ENCODE results near the gene PHKB. TPM values are rescaled to one million over a fixed set of nuclear protein-coding genes. Genes with fewer than 3 reads are reported as not detected.

Gene PHKB
- total RNA-seq, 4 donors from 2014 or later, result 74.1 to 126 (median 101) TPM

DNA sequence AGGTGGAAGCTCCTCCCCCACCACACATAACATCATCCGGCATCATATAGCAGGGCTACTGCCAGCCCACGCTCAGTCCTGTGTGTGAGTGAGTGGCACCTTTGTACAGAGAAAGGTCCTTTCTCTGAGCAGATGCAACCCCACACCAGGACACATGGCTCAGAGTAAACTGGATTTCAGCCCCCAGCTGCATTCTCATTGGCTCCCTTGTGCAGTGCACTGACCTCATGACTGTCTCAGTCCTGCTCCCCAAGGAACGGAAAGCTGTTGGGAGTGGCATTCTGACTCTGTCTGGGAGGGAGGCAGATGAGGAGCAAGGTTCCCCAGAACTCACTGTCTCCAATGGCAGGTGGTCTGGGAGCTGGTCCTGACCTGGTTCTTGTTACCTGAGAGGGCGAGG is 244.1 kb downstream of the PHKB start:
- in situ Hi-C loops (cut with MboI; ENCODE audit: low pct_ligation_motif_present in 1 of 4, low pct_unique_long_range_greater_than_20kb in 1 of 4, low sequenced_read_pairs in 3 of 4), result no loop called here
- Histone ChIP-seq H3K27me3 (no peaks in the 10 kb centered on the region), H3K9me3 (no peaks in the 10 kb centered on the region), H3K4me3 (no peak overlapping the region), H3K4me1 (no peaks in the 10 kb centered on the region), H3K27ac (no peak overlapping the region), H3K36me3 (no peaks in the 10 kb centered on the region)
- intact Hi-C loops (cut with DNase I; ENCODE audit: low total_unique reads), result no loop called here
- WGBS, 2 donors (ENCODE audit: low coverage in 1 of 2), result 88% methylated on average over 4 of the region's 4 CpGs; no CpG with 5 or more reads in 1 of the 2 donors
- DNase-seq, result no peak
- TF ChIP-seq, protein P1, sequence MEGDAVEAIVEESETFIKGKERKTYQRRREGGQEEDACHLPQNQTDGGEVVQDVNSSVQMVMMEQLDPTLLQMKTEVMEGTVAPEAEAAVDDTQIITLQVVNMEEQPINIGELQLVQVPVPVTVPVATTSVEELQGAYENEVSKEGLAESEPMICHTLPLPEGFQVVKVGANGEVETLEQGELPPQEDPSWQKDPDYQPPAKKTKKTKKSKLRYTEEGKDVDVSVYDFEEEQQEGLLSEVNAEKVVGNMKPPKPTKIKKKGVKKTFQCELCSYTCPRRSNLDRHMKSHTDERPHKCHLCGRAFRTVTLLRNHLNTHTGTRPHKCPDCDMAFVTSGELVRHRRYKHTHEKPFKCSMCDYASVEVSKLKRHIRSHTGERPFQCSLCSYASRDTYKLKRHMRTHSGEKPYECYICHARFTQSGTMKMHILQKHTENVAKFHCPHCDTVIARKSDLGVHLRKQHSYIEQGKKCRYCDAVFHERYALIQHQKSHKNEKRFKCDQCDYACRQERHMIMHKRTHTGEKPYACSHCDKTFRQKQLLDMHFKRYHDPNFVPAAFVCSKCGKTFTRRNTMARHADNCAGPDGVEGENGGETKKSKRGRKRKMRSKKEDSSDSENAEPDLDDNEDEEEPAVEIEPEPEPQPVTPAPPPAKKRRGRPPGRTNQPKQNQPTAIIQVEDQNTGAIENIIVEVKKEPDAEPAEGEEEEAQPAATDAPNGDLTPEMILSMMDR (IDR thresholded peaks at IDR 0.05), result no peak
- TF ChIP-seq EP300 (IDR thresholded peaks at IDR 0.05; ENCODE audit: low read depth) (no peak), POLR2A (IDR thresholded peaks at IDR 0.05) (no peak), POLR2AphosphoS5 (IDR thresholded peaks at IDR 0.05) (no peak)

DNA sequence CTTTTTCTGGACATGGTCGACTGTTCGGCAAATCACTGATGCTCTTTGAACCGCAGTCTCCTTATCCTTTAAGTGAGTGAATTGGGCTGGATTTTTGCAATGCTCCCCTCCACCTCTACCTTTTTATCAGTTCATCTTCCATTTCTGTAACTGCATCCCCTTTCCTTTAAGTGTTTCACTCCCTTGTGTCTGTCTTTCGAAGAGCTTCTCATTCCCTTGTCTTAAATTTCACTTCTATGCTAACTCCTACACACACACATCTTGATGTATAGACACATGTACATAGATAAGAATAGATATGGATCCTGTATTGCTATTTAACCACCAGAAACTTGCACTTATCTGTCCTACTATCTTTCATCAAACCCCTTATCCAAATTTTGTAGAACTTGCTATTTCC is 250.7 kb downstream of the PHKB start:
- H3K36me3 ChIP-seq, result no peaks in the 10 kb centered on the region
- DNase-seq, result no peak
- no peaks in the 10 kb centered on the region for H3K4me1 ChIP-seq
- no peaks in the 10 kb centered on the region for H3K27me3 ChIP-seq
- H3K27ac ChIP-seq, result no peak overlapping the region
- in situ Hi-C loops (cut with MboI; ENCODE audit: low pct_ligation_motif_present in 1 of 4, low pct_unique_long_range_greater_than_20kb in 1 of 4, low sequenced_read_pairs in 3 of 4) (no loop called here), intact Hi-C loops (cut with DNase I; ENCODE audit: low total_unique reads) (no loop called here)
- no peaks in the 10 kb centered on the region for H3K9me3 ChIP-seq
- H3K4me3 ChIP-seq, result no peak overlapping the region
- 94 to 97% methylated on average over 4 of the region's 4 CpGs for WGBS, 2 donors (ENCODE audit: low coverage in 1 of 2)
- TF ChIP-seq POLR2A (IDR thresholded peaks at IDR 0.05) (no peak), EP300 (IDR thresholded peaks at IDR 0.05; ENCODE audit: low read depth) (no peak), POLR2AphosphoS5 (IDR thresholded peaks at IDR 0.05) (no peak)
- TF ChIP-seq, protein P1 (IDR thresholded peaks at IDR 0.05), result no peak

DNA sequence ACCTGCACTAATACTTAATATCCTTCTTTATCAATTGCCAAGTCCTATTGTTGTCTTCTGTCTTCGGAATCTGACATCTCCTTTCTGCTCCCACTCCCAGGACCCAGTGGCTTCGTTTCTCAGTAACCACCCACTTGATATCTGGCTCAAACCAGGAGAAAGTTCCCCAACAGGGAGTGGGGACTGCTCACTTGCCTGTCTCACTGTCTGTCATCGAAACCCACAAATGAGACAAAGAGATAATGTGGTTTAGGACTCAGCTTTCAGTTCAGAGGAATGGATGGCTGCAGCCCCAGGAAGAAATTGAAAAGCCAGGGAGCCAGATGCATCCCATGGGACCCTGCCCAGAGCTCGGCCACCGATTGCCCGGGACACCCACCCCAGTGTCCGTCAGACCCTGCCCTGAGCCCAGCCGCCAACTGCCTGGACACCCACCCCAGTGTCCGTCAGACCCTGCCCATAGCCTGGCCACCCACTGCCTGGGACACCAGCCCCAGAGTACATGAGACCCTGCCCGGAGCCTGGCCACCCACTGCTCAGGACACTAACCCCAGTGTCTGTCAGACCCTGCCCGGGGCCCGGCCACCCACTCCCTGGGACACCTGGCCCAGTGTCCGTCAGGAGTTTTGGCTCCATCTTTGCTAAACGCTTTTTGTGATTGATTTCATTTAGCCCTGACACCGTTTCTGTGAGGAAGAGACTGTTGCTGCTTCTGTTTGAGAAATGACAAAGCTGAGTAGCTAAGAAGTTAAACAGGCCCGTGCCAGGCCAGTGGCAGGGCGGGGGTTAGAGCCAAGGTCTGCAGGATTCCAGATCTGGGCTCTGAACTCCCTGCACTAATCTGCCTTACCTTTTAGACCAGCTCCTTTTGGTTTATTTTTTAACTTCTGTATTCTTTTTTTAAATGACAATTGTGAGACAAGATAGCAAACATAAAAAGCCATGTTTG is 251.4 kb downstream of the PHKB start:
- no peak for DNase-seq
- H3K27me3 ChIP-seq, result no peaks in the 10 kb centered on the region
- no peak overlapping the region for H3K4me3 ChIP-seq
- H3K27ac ChIP-seq, result no peak overlapping the region
- TF ChIP-seq EP300 (IDR thresholded peaks at IDR 0.05; ENCODE audit: low read depth), result no peak
- H3K4me1 ChIP-seq, result no peaks in the 10 kb centered on the region
- WGBS, 2 donors (ENCODE audit: low coverage in 1 of 2), result 51 to 63% methylated on average over 6 to 15 of the region's 17 CpGs
- in situ Hi-C loops (cut with MboI; ENCODE audit: low pct_ligation_motif_present in 1 of 4, low pct_unique_long_range_greater_than_20kb in 1 of 4, low sequenced_read_pairs in 3 of 4) (no loop called here), intact Hi-C loops (cut with DNase I; ENCODE audit: low total_unique reads) (no loop called here)
- H3K36me3 ChIP-seq, result no peaks in the 10 kb centered on the region
- H3K9me3 ChIP-seq, result no peaks in the 10 kb centered on the region

DNA sequence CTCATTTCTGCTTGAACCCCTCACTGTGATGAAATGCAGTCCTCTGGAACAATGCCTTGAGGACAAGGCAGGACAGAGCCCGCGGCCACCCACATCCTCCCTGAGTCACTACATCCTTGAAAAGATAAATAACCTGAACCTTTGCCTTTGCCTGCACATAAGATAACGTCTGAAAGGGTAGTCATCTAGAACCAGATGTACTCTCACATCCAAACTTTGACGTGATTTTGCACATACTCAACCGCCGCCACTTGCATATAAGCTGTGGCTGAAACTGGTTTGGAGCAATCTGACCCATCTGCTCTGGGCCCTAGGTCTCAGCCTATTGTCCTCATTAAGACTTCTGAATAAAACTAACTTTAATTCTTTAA is 252.1 kb downstream of the PHKB start:
- Histone ChIP-seq H3K36me3 (no peaks in the 10 kb centered on the region), H3K9me3 (no peaks in the 10 kb centered on the region), H3K4me1 (no peaks in the 10 kb centered on the region), H3K27ac (no peak overlapping the region), H3K4me3 (no peak overlapping the region), H3K27me3 (no peaks in the 10 kb centered on the region)
- DNase-seq, result no peak
- in situ Hi-C loops (cut with MboI; ENCODE audit: low pct_ligation_motif_present in 1 of 4, low pct_unique_long_range_greater_than_20kb in 1 of 4, low sequenced_read_pairs in 3 of 4), result no loop called here
- intact Hi-C loops (cut with DNase I; ENCODE audit: low total_unique reads), result no loop called here
- no peak for TF ChIP-seq POLR2A (IDR thresholded peaks at IDR 0.05)
- TF ChIP-seq, protein P1 (IDR thresholded peaks at IDR 0.05), result no peak
- TF ChIP-seq EP300 (IDR thresholded peaks at IDR 0.05; ENCODE audit: low read depth), result no peak
- no peak for TF ChIP-seq POLR2AphosphoS5 (IDR thresholded peaks at IDR 0.05)
- 26 to 44% methylated on average over 6 of the region's 6 CpGs for WGBS, 2 donors (ENCODE audit: low coverage in 1 of 2)
